ENCODE results near the gene ZNF839. TPM values are rescaled to one million over a fixed set of nuclear protein-coding genes. Genes with fewer than 3 reads are reported as not detected.
A peak's percentile ranks its signal among the peaks of the same experiment; 100 is the strongest.

Gene ZNF839
- total RNA-seq, 4 donors from 2014 or later = 10.6 to 19.9 (median 13.8) TPM

DNA sequence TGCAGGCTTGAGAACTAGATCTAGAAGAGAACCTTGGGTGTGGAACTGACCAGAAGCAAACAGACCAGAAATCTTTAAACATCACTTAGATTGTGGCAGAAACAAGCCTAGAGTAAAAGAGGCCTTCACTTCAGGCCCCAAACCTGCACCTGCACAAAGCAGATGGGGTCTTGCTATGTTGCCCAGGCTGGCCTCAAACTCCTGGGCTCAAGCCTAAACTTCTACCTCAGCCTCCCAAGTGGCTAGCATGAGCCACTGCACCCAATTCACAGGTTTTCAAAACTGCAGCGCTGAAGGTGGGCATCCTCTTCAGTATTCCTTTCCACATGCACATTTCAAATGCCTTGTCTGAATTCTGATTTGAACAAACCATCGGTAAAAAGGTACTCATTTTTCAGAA lies 34.4 kb upstream of the ZNF839 start:
- no peak overlapping the region for H3K4me3 ChIP-seq
- TF ChIP-seq POLR2A (IDR thresholded peaks at IDR 0.05) = no peak
- TF ChIP-seq, protein P1, sequence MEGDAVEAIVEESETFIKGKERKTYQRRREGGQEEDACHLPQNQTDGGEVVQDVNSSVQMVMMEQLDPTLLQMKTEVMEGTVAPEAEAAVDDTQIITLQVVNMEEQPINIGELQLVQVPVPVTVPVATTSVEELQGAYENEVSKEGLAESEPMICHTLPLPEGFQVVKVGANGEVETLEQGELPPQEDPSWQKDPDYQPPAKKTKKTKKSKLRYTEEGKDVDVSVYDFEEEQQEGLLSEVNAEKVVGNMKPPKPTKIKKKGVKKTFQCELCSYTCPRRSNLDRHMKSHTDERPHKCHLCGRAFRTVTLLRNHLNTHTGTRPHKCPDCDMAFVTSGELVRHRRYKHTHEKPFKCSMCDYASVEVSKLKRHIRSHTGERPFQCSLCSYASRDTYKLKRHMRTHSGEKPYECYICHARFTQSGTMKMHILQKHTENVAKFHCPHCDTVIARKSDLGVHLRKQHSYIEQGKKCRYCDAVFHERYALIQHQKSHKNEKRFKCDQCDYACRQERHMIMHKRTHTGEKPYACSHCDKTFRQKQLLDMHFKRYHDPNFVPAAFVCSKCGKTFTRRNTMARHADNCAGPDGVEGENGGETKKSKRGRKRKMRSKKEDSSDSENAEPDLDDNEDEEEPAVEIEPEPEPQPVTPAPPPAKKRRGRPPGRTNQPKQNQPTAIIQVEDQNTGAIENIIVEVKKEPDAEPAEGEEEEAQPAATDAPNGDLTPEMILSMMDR (IDR thresholded peaks at IDR 0.05) = no peak
- 95 to 97% methylated on average over 2 of the region's 2 CpGs for WGBS, 2 donors
- no peak overlapping the region for H3K27ac ChIP-seq
- DNase-seq (ENCODE audit: low spot score in 2 of 2) = no peak
- H3K36me3 ChIP-seq = peaks cover 0 to 28% (median 0%) of the 10 kb centered on the region in 3 donors
- no peaks in the 10 kb centered on the region for H3K9me3 ChIP-seq
- H3K27me3 ChIP-seq = no peaks in the 10 kb centered on the region
- H3K4me1 ChIP-seq = no peaks in the 10 kb centered on the region

DNA sequence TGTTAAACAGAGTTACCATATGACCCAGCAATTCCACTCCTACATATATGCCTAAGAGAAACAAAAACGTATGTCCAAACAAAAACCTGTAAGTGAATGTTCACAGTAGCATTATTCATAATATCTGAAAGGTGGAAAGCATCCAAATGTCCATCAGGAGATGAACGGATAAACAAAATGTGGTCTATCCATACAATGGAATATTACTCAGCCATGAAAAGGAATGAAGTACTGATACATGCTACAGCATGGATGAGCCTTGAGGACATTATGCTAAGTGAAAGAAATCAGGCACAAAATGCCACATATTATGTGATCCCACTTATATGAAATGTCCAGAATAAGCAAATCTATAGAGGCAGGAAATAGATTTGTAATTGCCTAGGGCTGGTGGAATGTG lies 31.4 kb upstream of the ZNF839 start:
- H3K9me3 ChIP-seq = no peaks in the 10 kb centered on the region
- H3K4me3 ChIP-seq = no peak overlapping the region
- H3K4me1 ChIP-seq = no peaks in the 10 kb centered on the region
- no peak for DNase-seq (ENCODE audit: low spot score in 2 of 2)
- no peak overlapping the region for H3K27ac ChIP-seq
- no peaks in the 10 kb centered on the region for H3K27me3 ChIP-seq
- TF ChIP-seq POLR2A (IDR thresholded peaks at IDR 0.05) (no peak), EP300 (IDR thresholded peaks at IDR 0.05) (no peak)
- TF ChIP-seq, protein P1 (IDR thresholded peaks at IDR 0.05) = no peak
- H3K36me3 ChIP-seq = no peaks in the 10 kb centered on the region
- 95 to 96% methylated on average over 2 of the region's 2 CpGs for WGBS, 2 donors

DNA sequence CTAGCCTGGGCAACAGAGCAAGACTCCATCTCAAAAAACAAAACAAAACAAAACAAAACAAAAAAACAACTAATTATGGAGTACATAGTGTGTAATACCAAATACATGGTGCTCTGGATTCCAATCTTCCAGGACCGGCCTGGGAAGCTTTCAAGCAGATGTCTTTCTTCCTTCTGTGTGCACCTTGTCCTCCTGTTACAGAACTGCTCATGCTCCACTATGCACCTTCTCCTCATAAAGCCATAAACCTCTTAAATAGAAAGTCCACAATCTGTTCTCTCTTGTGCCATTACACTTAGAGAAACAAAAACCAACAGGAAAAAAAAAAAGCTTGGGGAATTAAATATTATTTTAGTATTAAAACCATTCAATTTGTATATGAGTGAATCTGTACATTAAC lies 27.1 kb upstream of the ZNF839 start:
- WGBS, 2 donors = 93 to 100% methylated on average over 1 of the region's 1 CpG

DNA sequence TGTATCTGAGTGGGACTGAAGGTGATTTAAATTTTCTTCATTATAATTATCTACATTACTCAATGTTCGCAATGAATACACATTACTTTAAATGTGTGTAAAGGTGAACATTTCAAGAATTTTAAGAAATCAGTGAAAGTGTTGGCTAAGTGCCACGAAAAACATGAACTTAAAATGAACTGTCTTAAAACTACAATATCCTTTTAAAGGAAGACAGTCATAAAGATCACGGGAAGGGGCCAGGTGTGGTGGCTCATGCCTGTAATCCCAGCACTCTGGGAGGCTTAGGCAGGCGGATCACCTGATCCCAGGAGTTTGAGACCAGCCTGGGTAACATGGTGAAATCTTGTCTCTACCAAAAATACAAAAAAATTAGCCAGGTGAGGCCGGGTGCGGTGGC lies 25.8 kb upstream of the ZNF839 start:
- H3K36me3 ChIP-seq = peaks cover 0 to 15% (median 0%) of the 10 kb centered on the region in 3 donors
- H3K27ac ChIP-seq = no peak overlapping the region
- TF ChIP-seq, protein P1 (IDR thresholded peaks at IDR 0.05) = no peak
- TF ChIP-seq EP300 (IDR thresholded peaks at IDR 0.05) = no peak
- no peak for TF ChIP-seq POLR2A (IDR thresholded peaks at IDR 0.05)
- no peaks in the 10 kb centered on the region for H3K9me3 ChIP-seq
- peaks cover 0 to 15% (median 0%) of the 10 kb centered on the region in 4 donors for H3K4me1 ChIP-seq
- no peak overlapping the region for H3K4me3 ChIP-seq
- DNase-seq (ENCODE audit: low spot score in 2 of 2) = no peak
- WGBS, 2 donors = 76 to 80% methylated on average over 6 of the region's 6 CpGs
- no peaks in the 10 kb centered on the region for H3K27me3 ChIP-seq

More for the DNA sequence above, 27.1 kb upstream of the ZNF839 start:
- Histone ChIP-seq H3K9me3 (no peaks in the 10 kb centered on the region), H3K27me3 (no peaks in the 10 kb centered on the region), H3K36me3 (peaks cover 0 to 1% (median 0%) of the 10 kb centered on the region in 3 donors), H3K4me1 (peaks cover 0 to 15% (median 0%) of the 10 kb centered on the region in 4 donors), H3K4me3 (no peak overlapping the region), H3K27ac (no peak overlapping the region)
- no peak for DNase-seq (ENCODE audit: low spot score in 2 of 2)
- TF ChIP-seq POLR2A (IDR thresholded peaks at IDR 0.05) (no peak), EP300 (IDR thresholded peaks at IDR 0.05) (no peak)
- TF ChIP-seq, protein P1 (IDR thresholded peaks at IDR 0.05) = no peak

DNA sequence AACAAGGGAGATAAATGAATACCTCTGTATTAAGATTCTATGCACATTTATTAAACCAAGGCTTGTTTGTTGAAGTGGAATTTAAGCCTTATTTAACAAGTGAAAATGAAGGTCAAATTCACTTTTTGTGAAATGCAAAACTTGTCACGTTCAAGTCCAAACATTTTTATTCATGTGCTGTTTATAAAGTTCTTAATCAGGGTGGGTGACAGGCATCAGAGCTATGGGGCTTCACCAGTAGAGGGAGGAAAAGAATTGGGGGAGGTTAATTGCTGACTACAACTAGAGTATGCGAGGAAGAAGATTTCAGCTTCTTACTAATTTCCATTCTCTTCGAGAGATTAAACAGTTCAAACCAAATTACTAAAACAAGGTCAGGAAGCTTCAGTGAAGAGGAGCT lies 24.3 kb upstream of the ZNF839 start:
- Histone ChIP-seq H3K4me3 (no peak overlapping the region), H3K27ac (peak overlapping the region in 2 of 4 donors; percentile 48 to 73), H3K27me3 (no peaks in the 10 kb centered on the region), H3K4me1 (peaks cover 0 to 15% (median 0%) of the 10 kb centered on the region in 4 donors), H3K9me3 (no peaks in the 10 kb centered on the region), H3K36me3 (peaks cover 0 to 15% (median 0%) of the 10 kb centered on the region in 3 donors)
- no peak for DNase-seq (ENCODE audit: low spot score in 2 of 2)
- no peak for TF ChIP-seq POLR2A (IDR thresholded peaks at IDR 0.05)
- TF ChIP-seq, protein P1 (IDR thresholded peaks at IDR 0.05) = no peak
- TF ChIP-seq EP300 (IDR thresholded peaks at IDR 0.05) = no peak
- WGBS, 2 donors = 36 to 47% methylated on average over 3 of the region's 3 CpGs

All from tibial nerve (tissue), 4 donors.